CD4-positive, alpha-beta T cell treated with Interleukin-4 for 4 hours (primary cell): ENCODE data around the gene CASP8AP2.
"Not testable (repeated sequence)": the region's sequence is repeated elsewhere in the genome, so short reads cannot be mapped to it uniquely, and the experiment has no call there.

Source experiments
- DNase-seq: peaks from one replicate; pipeline ENCODE4 v3.0.0-alpha.2; 2020

CASP8AP2 gene

GRCh38 chr6:89890845-89891528, 61.3 kb downstream of the CASP8AP2 start:
- not testable (repeated sequence) for DNase-seq

- DNase-seq, result not testable (repeated sequence)
Measured at GRCh38 chr6:89892577-89892976, 62.9 kb downstream of the CASP8AP2 start.

- no peak for DNase-seq
Measured at GRCh38 chr6:89894169-89894568, 64.5 kb downstream of the CASP8AP2 start, which contains the start of gene GJA10. GJA10 (plus strand) TSS chr6:89894469; CDS start chr6:89894469, 0 bp downstream.

DNA sequence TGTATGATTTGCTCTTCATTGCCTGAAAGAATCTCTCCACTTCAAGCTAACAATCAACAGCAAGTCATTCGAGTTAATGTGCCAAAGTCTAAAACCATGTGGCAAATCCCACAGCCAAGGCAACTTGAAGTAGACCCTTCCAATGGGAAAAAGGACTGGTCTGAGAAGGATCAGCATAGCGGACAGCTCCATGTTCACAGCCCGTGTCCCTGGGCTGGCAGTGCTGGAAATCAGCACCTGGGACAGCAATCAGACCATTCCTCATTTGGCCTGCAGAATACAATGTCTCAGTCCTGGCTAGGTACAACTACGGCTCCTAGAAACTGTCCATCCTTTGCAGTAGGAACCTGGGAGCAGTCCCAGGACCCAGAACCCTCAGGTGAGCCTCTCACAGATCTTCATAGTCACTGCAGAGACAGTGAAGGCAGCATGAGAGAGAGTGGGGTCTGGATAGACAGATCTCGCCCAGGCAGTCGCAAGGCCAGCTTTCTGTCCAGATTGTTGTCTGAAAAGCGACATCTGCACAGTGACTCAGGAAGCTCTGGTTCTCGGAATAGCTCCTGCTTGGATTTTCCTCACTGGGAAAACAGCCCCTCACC, 65.7 kb downstream of the CASP8AP2 start:
- no peak for DNase-seq

DNA sequence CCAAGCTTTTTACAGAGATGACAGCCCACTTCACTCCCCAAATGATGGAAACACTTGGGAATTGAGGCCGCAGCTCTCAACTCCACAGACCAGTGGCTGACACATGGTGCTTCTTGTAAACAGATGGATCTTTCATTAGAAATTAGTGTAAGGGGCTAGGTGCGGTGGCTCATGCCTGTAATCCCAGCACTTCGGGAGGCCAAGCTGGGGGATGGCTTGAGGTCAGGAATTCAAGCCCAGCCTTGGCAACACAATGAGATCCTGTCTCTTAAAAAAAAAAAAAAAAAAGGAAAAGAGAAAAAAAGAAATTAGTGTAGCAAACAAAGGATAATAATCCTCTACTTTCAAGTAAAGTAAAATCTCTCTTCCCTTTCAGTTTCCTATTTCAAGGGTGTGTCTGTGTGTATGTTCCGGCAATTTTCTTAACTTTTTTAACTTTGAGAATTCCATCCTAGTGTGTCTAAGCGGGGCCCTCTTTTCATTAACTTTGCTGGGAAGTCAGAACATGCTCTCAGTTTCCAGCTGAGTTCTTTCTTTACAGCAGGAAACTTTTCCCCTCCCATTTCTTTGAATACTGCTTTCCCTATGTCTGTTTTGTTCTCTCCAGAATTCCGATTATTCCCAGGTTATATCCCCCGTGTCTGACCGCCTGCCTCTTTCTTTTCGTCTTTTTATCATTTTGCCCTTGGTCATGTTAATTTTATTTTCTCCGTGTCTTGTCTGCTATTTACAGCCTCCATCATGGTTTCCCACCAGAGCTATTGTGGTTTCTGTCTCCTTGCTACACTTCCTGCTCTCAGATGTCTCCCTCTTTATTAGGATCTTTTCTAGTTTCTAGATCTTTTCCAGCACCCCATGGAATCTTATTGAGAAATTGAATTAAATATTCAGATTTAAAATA, 80.6 kb downstream of the CASP8AP2 start:
- not testable (repeated sequence) for DNase-seq

DNA sequence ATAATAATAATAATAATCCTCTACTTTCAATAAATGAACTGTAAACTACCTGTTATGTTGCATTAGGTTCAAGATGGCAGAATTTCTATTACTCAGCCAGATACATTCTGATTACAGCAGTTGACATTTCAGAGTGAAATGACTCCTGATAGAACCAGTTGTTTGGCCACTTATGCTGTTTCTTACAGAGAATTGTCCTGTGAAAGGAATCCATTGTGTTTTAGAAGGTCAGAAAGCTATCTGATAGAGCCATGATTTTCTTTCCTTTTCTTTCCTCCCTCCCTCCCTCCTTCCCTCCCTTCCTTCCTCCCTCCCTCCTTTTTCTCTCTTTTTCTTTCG, 81.2 kb downstream of the CASP8AP2 start:
- DNase-seq, result no peak

GRCh38 chr6:89916136-89916920, 86.6 kb downstream of the CASP8AP2 start:
- DNase-seq, result no peak

DNA sequence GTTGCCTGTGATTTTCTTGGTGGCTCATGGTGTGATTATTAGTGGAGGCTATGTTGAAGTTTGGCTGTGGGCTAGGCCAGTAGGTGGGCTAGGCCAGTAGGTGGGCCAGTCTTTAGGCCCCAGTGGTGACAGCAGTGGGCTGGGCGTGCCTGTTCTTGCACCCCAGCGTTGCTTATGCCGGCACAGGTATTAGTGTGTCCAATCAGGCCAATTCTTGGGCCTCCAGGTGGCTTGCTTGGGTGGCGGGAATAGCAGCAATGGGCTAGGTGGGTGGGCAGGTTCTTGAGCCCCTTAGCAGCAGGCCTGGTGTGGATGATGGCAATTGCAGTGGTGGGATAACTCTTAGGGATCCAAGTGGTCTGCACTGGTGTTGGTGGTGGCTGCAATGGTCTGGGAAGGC, 87.5 kb downstream of the CASP8AP2 start:
- DNase-seq, result no peak

- no peak for DNase-seq
Measured at GRCh38 chr6:89917801-89918366, 88.2 kb downstream of the CASP8AP2 start.
